ENCODE data around the gene SCN4A.
"Not testable (repeated sequence)": the region's sequence is repeated elsewhere in the genome, so short reads cannot be mapped to it uniquely, and the experiment has no call there.

The SCN4A gene

DNA sequence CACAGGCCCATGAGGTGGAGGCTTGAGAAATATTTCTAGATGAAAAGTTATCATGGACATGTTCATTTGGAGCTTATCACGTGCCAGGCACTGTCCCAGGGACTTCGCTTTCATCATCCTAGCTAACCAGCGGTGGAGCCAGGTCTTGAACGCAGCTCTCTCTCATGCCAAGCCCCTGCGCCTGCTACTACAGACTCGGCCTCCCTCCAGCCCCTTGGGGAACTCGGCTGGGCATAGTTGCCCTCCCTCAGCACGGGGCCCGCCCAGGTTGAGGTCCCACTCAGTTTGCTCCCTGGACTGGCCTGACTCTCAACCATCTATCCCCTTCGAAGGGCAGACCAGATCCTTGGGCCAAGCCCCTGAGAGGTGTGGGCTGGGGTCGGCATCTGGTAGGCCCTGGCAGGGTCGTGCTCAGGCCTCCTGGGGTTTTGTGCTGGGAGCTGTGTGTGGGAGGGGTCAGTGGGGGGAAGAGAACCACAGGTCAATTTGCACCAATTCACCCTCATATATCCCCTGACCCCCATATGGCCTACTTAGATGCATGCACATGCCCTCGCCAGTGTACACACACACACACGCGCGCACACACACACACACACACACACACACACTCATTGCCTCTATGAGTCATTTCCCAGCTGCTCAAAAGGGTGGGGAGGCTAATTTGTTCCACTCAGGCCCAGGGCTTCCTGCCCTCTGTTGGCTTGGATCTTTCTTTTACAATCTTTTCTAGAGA is 12.1 kb upstream of the SCN4A start:
- peak; percentile 76 to 83 (median 79) for DNase-seq

DNA sequence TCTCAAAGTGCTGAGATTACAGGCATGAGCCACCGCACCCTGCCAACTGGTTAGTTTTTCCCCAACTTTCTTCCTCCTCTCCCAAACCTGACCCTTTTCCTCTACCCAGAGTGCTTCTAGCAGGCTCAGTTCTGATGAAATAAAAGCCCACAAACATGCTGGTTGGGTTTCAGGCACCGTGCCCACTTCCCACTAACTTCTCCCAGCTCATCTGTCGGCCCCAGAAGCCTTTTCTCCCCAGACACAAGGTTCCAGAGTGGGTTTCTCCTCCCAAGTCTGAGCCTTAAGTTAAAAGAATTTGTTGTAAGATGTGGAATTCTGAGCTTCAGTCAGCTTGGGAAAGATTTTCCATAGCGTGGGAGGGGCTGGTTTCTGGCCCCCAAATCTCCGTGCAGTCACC is 11.5 kb upstream of the SCN4A start:
- DNase-seq = peak; percentile 37 to 54 (median 52)

DNA sequence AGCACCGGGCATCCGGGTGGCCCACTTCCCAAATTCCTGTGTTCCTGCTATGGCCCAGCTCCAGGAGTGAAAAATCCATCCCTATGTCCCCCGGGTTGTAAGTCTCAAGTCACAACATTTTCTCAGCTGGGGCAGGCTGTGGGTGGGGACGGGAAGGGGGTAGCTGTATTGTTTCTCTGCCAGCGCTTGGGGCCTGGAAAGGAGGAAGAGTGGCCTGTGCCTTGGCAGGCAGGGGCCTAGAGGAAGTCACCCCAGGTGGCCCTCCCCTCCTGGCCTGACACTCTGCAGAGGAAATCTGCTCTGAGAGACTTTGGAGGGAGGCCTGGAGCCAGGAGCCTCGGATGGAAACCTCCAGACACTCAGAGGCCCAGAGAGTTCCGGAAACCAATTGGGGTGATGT is 10.6 kb upstream of the SCN4A start:
- peak in 3 of 4 experiments; percentile 50 to 54 (median 52) for DNase-seq

DNA sequence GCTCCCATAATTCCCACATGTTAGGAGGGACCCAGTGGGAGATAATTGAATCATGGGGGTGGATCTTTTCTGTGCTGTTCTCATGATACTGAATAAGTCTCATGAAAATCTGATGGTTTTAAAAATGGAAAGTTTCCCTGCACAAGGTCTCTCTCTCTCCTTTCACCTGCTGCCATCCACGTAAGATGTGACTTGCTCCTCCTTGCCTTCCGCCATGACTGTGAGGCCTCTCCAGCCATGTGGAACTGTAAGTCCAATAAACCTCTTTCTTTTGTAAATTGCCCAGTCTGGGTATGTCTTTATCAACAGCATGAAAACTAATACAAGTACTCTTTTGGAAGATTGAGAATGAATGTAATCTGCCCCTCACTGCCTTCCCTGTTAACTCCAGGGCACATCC is 9.9 kb upstream of the SCN4A start:
- DNase-seq = not testable (repeated sequence)

DNA sequence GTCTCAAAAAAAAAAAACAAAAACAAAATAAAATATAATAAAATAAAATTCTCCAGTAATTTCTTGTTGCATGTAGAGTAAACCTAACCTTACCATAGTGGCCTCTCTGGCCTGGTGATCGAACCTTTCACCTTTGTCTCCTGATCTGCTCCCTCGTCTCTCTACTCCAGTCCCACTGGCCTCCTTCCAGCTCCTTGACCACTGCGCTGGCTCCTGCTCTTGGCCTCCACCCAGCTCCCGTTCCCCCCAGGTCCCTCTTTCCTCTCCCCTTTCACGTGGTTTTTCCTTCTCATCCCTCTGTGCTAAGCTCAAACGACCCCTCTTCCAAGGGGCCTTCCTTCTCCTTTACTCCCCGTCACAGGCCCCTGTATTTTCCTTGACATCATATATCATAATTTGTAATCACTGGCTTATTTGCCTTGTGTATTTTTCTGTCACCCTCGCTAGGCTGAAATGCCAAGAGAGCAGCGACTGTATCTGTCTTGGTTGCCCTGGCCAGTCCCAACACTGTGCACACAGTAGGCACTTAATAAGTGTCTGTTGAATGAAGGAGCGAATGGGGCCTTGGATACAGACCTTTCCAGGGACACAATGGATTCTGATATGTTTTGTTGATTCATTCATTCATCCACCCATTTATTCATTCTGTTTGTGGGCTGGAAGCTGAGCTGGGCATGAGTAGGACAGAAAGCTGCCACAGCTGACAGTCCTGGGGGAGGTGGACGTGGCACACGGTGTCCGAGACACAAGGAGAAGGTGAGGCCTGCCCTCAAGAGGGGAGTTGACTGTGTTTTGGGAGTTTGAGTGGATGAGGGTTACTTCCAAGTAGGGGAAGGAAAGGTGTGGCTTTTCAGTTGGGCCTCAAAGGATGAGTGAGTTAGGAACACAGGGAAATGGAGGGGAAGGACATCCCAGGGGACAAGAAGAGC is 5.8 kb upstream of the SCN4A start:
- no peak for DNase-seq

DNA sequence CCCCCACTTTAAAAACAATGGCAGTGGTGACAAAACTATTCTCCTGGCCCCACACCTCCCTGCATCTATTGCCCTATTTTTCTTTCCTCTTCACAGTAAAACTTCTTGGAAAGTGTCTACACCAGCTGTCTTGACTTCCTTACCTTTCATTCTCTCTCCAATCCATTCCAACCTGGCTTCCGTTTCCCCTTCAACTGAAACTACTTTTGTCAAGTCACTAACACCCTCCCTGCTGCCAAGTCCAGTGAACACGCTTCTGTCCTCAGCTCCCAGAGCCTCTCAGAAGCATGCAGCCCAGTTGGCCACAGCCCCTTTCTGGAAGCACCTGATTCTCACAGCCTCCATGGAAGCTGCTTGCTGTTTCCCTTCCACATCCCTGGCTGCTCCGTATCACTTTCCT is 4.0 kb upstream of the SCN4A start:
- no peak for DNase-seq

DNA sequence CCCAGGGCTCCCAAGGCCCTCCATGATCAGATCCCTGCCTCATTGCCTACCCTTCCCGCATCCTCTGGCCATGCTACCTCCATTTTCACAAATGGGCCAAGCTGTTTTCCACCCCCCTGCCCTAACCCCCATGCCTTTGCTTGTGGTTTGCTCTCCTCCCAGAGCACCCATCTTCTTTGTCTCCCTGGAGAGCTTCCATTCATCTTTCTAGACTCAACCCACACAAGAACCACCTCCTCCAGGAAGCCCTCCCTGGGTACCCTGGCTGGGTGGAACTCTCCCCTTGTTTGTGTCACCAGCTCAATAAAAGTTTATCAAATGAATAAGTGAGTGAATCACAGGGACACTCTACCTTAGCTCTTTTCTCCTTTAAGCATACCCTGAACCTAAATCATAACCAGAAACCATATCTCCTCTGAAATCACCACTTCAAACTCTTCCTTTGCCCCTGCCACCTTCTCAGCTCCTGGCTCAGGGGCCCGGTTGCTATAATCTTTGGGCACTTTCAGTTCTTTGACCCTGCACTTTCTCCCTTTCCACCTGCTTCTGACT is 2.9 kb upstream of the SCN4A start:
- DNase-seq = no peak

DNA sequence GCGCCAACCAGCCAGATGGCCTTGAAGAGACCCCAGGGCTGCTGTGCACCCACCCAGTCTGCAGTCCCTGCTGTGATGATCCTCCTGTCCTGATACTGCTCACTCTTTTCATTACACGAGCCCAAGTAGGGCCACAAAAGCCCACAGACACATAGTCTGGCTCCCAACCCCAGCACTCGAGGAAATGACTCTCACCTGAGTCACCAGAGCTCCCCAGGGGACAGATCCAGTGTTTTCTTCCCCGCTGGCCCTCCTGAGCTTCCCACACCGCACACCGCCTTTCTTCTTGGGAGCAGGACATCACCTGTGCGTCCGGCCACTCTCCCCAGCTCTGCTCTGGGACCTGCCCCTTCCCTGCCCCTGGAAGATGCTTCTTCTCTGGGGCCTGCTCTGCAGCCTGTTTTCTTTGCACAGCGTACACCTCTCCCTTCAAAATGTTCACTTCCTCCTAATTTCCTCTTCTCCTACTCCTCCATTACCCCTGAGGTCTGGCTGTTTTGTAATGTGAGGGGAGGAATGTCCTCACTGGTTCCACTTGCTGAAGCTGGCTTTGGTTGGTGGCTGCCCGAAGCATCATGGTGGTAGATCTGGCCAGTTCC is 2.0 kb upstream of the SCN4A start:
- no peak for DNase-seq

DNA sequence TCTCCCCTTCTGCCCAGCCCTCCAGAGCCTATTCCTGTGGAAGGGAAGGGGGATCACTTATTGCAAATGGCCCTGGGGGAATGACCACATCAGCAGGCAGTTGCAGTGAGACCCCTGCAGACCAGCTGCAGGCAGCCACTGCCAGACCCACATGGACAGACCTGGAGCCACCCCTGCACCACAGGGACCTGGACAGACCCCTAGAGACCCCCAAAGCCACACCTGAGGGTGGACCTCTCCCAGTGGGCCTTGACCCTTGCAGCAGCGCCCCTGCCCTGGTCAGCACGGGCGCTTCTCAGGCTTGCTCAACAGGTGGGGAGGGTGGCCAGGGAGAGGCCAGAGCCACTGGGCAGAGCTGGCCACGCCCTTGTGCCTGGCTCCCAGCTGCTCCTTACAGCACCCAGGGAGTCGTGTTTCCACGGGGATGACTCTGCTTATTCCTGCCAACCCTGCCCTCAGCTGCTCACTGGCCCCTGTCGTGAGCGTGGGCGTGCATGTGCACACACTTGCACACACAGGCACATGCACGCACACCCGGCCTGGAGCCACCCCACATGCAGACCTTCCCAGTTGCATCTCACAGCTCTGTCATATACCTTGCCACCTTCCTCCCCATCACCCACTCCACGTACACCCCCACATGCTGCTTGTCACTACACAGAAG is 1.3 kb upstream of the SCN4A start:
- no peak for DNase-seq

DNA sequence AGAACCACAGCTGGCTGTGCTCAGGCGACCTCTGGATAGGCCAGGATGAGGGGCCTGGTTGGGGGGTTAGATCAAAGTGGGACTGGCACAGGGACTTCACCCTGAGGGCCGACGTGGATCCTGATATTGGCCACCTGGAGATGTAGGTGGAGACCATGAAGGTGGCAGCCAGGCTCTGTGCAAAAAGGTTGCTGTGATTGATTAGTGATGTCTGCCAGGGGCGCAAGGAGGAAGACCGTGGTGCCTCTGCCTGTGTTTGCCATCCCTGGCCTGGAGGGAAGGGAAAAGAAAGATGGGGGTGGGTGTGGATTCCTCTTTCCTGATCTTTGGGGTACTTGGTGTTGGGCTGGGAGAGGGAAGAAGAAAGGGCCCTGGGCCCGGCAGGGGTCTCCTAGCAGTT is 529 bp upstream of the SCN4A start:
- DNase-seq = no peak

DNA sequence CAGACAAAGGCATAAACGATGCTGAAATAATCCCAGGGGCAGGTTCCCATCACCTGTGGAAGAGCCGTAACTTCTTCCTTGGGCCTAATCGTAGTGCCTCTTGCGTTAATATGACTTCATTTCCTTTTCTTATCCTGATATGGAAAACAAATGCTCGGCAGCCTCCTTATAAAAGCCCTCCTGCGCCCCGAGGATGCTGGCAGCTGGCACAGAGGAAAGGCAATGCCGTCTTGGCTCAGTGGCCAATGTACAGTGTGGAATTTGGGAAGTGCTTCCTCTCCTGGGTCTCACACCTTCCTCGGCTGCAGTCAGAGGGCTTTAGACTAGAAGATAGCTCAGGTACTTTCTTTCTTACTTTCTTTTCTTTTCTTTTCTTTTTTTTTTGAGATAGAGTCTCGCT is 3.4 kb downstream of the SCN4A start:
- no peak for DNase-seq

DNA sequence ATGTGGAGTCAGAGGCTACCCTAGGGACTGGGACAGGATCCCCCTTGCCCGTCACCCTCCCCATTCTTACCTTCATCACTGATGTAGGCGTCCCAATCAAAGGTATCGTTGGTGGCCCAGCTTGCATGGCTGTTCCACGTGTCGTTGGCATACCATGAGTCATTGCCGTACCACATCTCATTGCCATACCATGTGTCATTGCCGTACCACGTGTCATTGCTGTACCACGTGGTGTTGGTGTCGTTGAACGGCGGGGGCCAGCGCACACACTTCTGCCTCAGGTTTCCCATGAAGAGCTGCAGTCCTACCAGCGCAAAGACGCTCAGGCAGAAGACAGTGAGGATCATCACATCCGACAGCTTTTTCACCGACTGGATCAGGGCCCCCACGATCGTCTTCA is 4.8 kb downstream of the SCN4A start:
- no peak for DNase-seq

DNA sequence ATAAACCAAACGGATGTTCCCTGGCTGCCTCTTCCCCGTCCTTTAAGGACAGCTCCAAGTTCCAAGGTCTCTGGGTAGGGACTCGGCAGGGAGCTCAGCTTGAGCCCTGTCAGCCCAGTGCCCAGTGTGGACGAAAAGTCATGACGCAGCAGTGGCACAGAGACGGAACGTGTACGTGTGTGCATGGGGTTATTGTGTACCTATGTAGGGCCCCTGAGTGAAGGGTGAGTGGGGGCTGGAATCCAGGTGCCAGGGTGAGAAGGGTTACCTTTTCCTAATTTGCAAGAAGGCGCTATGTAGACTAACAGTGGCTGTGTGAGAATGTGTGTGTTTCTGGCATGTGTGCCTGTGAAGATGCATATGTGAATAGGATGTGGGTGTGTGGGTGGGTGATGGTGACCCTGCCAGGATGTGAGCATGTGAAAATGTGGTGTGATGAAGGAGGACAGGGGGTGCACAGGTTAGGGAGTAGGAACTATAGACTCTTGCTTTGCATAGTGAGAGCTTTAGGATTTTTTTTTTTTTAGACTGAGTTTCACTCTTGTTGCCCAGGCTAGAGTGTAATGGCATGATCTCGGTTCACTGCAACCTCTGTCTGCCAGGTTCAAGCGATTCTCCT is 6.0 kb downstream of the SCN4A start:
- no peak for DNase-seq

DNA sequence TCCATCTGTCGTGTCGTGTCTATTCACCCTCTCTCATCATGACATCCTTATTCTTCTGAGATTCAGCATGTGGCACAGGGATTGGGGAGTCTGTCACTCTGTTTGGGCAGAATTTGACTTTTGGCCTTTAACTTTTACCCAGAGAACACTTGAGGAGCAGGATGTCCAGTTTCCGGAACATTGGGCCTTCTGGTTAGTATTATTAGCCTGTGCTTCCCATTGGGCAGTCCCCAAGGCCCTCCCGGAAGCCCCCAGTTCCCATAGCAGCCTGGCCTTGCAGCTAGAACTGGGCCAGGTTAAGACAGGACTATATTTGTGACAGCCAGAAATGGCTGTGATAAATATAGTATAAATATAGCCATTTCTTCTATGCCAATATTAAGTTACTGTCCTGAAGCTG is 9.6 kb downstream of the SCN4A start:
- no peak for DNase-seq

DNA sequence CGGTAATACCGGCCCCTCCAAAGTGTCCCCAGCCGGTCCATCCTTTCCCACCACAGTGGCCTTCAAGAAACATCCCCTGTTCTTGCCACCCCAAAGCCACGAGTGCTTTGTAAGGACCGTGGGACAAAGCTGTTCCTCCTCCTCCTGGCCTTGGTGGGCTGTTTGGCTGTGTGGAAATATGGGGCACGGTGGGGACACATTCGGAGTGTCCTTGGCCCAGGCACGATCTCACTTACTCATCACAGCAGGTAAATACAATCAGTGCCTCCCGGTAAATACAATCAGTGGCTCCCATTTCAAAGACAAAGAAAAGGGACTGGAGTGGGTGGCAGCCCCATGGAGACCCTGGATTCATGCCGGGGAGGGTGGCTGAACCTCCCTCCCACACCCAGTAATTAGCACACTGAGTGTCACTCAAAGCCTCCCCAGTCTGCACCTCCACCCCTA is 10.4 kb downstream of the SCN4A start:
- no peak for DNase-seq

DNA sequence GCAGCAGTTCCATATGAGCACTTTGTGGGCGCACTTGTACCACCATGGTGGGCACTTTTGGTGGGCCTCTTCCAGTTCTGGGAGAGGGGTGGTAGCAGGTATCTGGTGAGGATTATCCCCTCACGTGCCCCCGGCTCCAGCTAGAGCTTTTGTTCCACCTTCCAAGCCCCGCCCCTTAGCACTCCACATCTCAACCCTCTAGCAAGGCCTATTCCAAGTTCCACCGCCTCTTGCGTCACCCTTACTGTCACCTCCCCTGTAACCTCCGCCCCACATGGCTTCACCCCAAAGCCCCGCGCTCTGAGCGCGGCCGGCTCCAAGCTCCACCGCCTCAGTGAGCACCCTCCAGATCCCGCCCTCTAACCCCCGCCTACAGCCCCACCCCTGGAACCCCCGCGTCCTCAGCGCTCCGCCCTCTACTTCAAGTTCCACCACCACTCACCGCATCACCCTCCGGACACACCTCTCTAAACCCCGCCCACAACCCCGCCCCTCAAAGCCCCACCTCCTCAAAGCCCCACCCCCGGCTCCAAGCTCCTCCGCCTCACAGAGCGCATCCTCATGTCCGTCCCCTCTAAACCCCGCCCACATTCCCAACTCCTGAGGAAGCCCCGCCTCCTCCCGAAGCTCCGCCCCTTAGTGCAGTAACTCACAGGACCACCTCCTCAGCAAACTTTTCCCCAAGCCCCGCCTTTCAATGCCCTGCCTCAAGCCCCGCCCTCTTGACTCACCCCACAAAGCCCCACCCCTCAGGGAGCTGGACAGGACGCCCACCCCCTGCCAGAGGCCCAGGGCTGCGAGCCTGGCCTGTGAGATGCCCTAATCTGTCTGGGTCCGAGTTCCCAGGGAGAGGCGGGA is 11.1 kb downstream of the SCN4A start:
- peak; percentile 31 to 63 (median 54) for DNase-seq

DNA sequence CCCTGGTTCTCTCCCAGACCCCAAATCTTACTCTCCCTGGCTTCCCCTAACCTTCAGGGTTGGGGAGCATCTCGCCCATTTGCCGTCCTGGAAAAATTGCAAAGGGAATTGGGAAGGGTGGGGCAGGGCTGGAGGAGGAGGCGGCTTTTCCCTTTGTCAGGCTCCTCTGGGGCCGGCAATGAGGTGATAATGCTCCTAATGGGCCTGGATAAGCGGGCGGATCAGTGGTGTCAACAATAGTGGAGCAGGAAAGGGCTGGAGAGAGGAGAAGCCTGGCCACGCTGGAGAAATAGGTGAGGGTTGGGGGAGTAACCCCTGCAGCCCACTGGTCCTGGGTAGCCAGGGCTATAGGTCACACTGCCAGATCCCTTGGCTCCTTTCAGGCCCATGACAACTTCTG is 12.3 kb downstream of the SCN4A start:
- DNase-seq = no peak

DNA sequence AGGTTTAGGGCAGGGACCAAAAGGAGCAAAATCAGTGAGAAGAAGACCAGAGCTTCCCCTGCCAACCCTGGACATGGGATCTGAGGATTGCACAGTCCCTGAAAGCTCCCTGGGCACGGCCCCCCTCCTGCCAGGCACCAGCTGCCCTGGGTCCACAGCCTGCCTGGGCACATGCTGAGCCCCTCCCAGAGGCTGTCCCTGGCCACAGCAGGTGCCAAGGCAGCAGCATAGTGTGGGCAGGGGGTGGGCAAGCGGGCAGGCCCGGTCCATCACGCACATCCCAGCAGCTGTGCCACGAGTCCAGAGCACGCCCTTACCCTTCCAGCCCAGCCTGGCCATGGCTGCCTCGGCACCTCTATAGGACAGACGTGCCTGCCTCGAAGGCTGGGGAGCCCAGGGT is 12.7 kb downstream of the SCN4A start:
- no peak for DNase-seq

DNA sequence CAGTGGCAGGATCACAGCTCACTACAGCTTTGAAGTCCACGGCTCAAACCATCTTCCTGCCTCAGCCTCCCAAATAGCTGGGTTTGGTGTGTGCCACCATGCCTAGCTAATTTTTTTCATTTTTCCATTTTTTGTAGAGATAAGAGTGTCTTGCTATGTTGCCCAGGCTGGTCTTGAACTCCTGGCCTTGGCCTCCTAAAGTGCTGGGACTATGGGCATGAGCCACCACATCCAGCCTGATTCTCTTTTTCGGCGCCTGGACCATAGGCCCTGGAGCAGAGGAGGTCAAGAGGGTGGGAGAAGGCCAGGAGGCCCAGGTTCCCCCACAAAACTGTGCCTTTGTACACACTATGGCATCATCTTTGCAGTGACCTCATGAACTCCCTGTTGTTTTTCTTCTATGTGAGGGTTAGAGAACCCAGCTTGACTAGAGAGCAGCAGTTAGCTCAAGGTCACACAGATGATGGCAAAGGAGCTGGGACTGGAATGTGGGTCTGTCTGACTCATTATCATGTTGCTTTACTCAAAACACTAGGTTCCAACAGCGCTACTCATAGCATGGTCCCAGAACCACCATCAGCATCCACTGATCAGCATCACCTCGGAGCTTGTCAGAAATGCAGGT is 16.3 kb downstream of the SCN4A start:
- no peak for DNase-seq

DNA sequence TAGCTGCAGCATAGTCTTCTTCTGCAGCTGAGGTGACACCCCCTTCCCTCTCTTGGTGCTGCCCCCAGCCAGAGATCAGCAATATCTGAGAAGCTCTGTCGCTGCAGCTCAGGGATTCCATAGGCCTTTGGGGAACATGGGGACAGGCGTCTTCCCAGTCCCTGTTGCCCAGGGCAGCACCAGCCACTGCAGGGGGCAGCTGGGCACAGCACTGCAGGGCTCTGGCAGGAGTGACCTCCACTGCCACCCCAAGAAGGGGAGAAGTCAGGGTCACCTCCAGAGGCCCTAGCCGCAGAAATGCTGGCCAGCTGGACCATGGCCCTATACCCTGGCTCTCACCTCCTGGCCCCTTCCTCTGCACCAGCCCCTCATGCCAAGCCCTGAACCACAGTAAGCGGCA is 16.9 kb downstream of the SCN4A start:
- DNase-seq = no peak

DNA sequence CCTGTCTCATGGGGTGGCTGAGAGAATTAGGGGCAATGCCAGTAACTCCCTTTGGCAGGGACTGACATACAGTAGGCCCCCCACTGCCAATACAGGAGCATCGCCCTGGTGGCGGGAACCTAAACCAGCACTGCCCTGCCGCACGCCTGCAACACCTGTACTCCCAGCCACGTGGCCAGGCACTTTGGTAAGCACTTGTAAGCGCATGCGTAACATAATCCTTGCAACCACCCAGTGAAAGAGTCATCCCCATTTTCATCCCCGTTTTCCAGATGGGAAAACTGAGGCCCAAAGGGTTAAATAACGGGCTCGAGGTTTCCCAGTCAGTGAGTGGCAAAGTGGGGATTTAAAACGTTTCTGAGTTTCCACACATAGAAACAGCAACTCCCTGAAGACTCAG is 17.5 kb downstream of the SCN4A start:
- DNase-seq = no peak

All from suppressor macrophage (primary cell).